Upper lobe of left lung (tissue), 6 donors: ENCODE measurements around the gene SCO2. TPM values are rescaled to one million over a fixed set of nuclear protein-coding genes. Genes with fewer than 3 reads are reported as not detected.

Experiments used
- ATAC-seq, 2 donors: fragments of 200-7000 bp; cut with Tn5 transposase; one replicate each; pipeline ENCODE4 v1.9.1; 2022; ENCODE audit warnings: mild to moderate bottlenecking in 2 of 2, moderate library complexity in 2 of 2; ENCODE audit not compliant: low FRiP score in 2 of 2
- DNase-seq, 2 donors: peaks; one replicate each; pipeline ENCODE4 v3.0.0-alpha.2; 2019 to 2020
- H3K27ac ChIP-seq, 4 donors: fragments of 200-600 bp; sonication (generic); one replicate each; pipeline ENCODE4 v1.5.1; 2016 to 2019
- H3K27me3 ChIP-seq, 4 donors: fragments of 200-600 bp; sonication (generic); one replicate each; pipeline ENCODE4 v1.5.1; 2017 to 2019
- H3K36me3 ChIP-seq, 4 donors: fragments of 200-600 bp; sonication (generic); one replicate each; pipeline ENCODE4 v1.5.1; 2016 to 2019
- H3K4me1 ChIP-seq, 4 donors: fragments of 200-600 bp; sonication (generic); one replicate each; pipeline ENCODE4 v1.5.1; 2018 to 2019
- H3K4me3 ChIP-seq, 4 donors: fragments of 200-600 bp; sonication (generic); one replicate each; pipeline ENCODE4 v1.5.1; 2017 to 2019; ENCODE audit warnings: mild to moderate bottlenecking in 2 of 4, moderate library complexity in 1 of 4
- H3K9me3 ChIP-seq, 4 donors: fragments of 200-600 bp; sonication (generic); one replicate each; pipeline ENCODE4 v1.5.1; 2018 to 2019
- EP300 ChIP-seq, 4 donors: sonication (generic); formaldehyde crosslinking; IDR thresholded peaks; one replicate each; pipeline ENCODE4 v1.5.1; 2017; ENCODE audit warnings: antibody characterized with exemption in 4 of 4, control low read depth in 2 of 4
- WGBS, 2 donors: methylation state at CpG; one replicate each; pipeline ENCODE4 v1.1.5; 2017 to 2018; 5-methylcytosine and 5-hydroxymethylcytosine counted together
- total RNA-seq, 6 donors: library from RNA; depleted of rRNA in 4 of 6; stranded (reverse); fragments of >200 nt in 4 of 6; gene quantifications; one replicate each; pipeline versions ENCODE4 v1.1.0 to v1.2.1, GENCODE V29; 2016 to 2021
- donor health status: DM: no; HTN: no; CAD: no; lungs with moderate emphysema.
- donor health status: DM: no; HTN: yes; CAD: no; lungs with severe emphysema.

The SCO2 gene
- total RNA-seq, 6 donors from 2014 or later, result 1.7 to 14.0 (median 9.2) TPM; not detected in 1

- H3K27me3 ChIP-seq, result no peaks in the 10 kb centered on the region
- peak overlapping the region; percentile 81 to 93 (median 84) for H3K27ac ChIP-seq
- no peak for TF ChIP-seq EP300 (IDR thresholded peaks at IDR 0.05)
- WGBS, 2 donors, result 4 to 7% methylated on average over 16 to 37 of the region's 62 CpGs
- ATAC-seq, result peak; percentile 16 to 59
- no peaks in the 10 kb centered on the region for H3K9me3 ChIP-seq
- DNase-seq, result peak; percentile 43 to 91
- H3K4me1 ChIP-seq, result peaks cover 49 to 60% (median 54%) of the 10 kb centered on the region in 4 donors
- H3K36me3 ChIP-seq, result no peaks in the 10 kb centered on the region
- H3K4me3 ChIP-seq, result peak overlapping the region; percentile 89 to 99 (median 95)
These were observed 51.3 kb downstream of the SCO2 start for GRCh38 chr22:50473855-50474671.

Other genes starting within 250 kb of the SCO2 start
- gene PLXNB2, start 218.0 kb downstream of the SCO2 start, total RNA-seq, result 100 to 1,000 TPM; 218 to 407 (median 313) TPM
- 10 to 100 TPM in 5 of 6 donors, 1 to 10 TPM in 1; 9.5 to 24.1 (median 12.7) TPM for gene DENND6B, start 198.6 kb downstream of the SCO2 start, total RNA-seq
- gene PPP6R2, start 182.3 kb downstream of the SCO2 start, total RNA-seq, result 100 to 1,000 TPM in 2 of 6 donors, 10 to 100 TPM in 4; 53.0 to 264 (median 63.8) TPM
- gene SBF1, start 50.6 kb downstream of the SCO2 start, total RNA-seq, result 100 to 1,000 TPM in 1 of 6 donors, 10 to 100 TPM in 5; 44.6 to 117 (median 75.7) TPM
- 1 to 10 TPM in 4 of 6 donors, under 1 TPM in 2; 0.30 to 3.1 (median 1.6) TPM for gene ADM2, start 44.1 kb downstream of the SCO2 start, total RNA-seq
- not detected for gene MIOX, start 38.7 kb downstream of the SCO2 start, total RNA-seq
- 10 to 100 TPM; 36.0 to 87.4 (median 77.4) TPM for gene LMF2, start 17.9 kb downstream of the SCO2 start, total RNA-seq
- gene NCAPH2, start 17.4 kb downstream of the SCO2 start, total RNA-seq, result 100 to 1,000 TPM in 1 of 6 donors, 10 to 100 TPM in 5; 55.4 to 104 (median 62.2) TPM
- 100 to 1,000 TPM; 162 to 346 (median 248) TPM for gene TYMP, start 4.4 kb upstream of the SCO2 start, total RNA-seq
- 1 to 10 TPM in 2 of 6 donors, under 1 TPM in 2, not detected in 2; 0.39 to 1.5 (median 0.81) TPM for gene KLHDC7B, start 20.3 kb upstream of the SCO2 start, total RNA-seq
- 1 to 10 TPM in 1 of 6 donors, not detected in 5; 3.4 TPM for gene SYCE3, start 37.3 kb upstream of the SCO2 start, total RNA-seq
- gene CPT1B, start 52.8 kb upstream of the SCO2 start, total RNA-seq, result 10 to 100 TPM in 5 of 6 donors, 1 to 10 TPM in 1; 7.3 to 54.5 (median 19.4) TPM
- gene CHKB, start 57.3 kb upstream of the SCO2 start, total RNA-seq, result 100 to 1,000 TPM in 2 of 6 donors, 10 to 100 TPM in 4; 42.7 to 294 (median 87.8) TPM
- gene MAPK8IP2, start 75.2 kb upstream of the SCO2 start, total RNA-seq, result 1 to 10 TPM; 1.0 to 5.5 (median 3.4) TPM
- 10 to 100 TPM; 29.8 to 99.0 (median 59.2) TPM for gene ARSA, start 102.6 kb upstream of the SCO2 start, total RNA-seq
- 100 to 1,000 TPM in 1 of 6 donors, 10 to 100 TPM in 5; 16.6 to 105 (median 51.1) TPM for gene SHANK3, start 147.2 kb upstream of the SCO2 start, total RNA-seq
- 1 to 10 TPM in 4 of 6 donors, under 1 TPM in 2; 0.71 to 3.9 (median 1.5) TPM for gene ACR, start 212.6 kb upstream of the SCO2 start, total RNA-seq